HG02981 (cell line): ENCODE data around the gene SBF2.

Experiments used
- ATAC-seq: cut with Tn5 transposase; IDR thresholded peaks from one replicate; pipeline ENCODE4 v1.9.1; 2021; ENCODE audit warnings: mild to moderate bottlenecking, moderate library complexity; ENCODE audit not compliant: unreplicated experiment

The SBF2 gene

GRCh38 chr11:9789910-9790309 lies 504.1 kb downstream of the SBF2 start:
- ATAC-seq: no peak

GRCh38 chr11:9787981-9788521 lies 506.0 kb downstream of the SBF2 start:
- ATAC-seq: no peak

- no peak for ATAC-seq
Measured at GRCh38 chr11:9787260-9787659, 506.8 kb downstream of the SBF2 start.

GRCh38 chr11:9784602-9785315 lies 509.3 kb downstream of the SBF2 start:
- ATAC-seq: no peak

GRCh38 chr11:9783986-9784385 lies 510.0 kb downstream of the SBF2 start:
- no peak for ATAC-seq

- no peak for ATAC-seq
Measured at GRCh38 chr11:9780929-9781328, 513.1 kb downstream of the SBF2 start.

GRCh38 chr11:9777525-9777924 lies 516.5 kb downstream of the SBF2 start:
- no peak for ATAC-seq

GRCh38 chr11:9777066-9777465 lies 517.0 kb downstream of the SBF2 start:
- ATAC-seq: no peak

- no peak for ATAC-seq
Measured at GRCh38 chr11:9776203-9776602, 517.8 kb downstream of the SBF2 start.

- no peak for ATAC-seq
Measured at GRCh38 chr11:9775398-9775779, 518.6 kb downstream of the SBF2 start.

GRCh38 chr11:9774591-9775397 lies 519.2 kb downstream of the SBF2 start:
- no peak for ATAC-seq

GRCh38 chr11:9774109-9774508 lies 519.9 kb downstream of the SBF2 start:
- no peak for ATAC-seq

- ATAC-seq: no peak
Measured at GRCh38 chr11:9773524-9773923, 520.5 kb downstream of the SBF2 start.

- no peak for ATAC-seq
Measured at GRCh38 chr11:9772218-9772617, 521.8 kb downstream of the SBF2 start.

GRCh38 chr11:9771071-9771511 lies 522.9 kb downstream of the SBF2 start:
- no peak for ATAC-seq

- no peak for ATAC-seq
Measured at GRCh38 chr11:9769621-9770020, 524.4 kb downstream of the SBF2 start.

GRCh38 chr11:9765320-9766101 lies 528.5 kb downstream of the SBF2 start:
- no peak for ATAC-seq

- ATAC-seq: no peak
Measured at GRCh38 chr11:9763301-9763700, 530.7 kb downstream of the SBF2 start.

GRCh38 chr11:9762531-9762930 lies 531.5 kb downstream of the SBF2 start:
- no peak for ATAC-seq

- no peak for ATAC-seq
Measured at GRCh38 chr11:9761441-9761945, 532.5 kb downstream of the SBF2 start.

- ATAC-seq: no peak
Measured at GRCh38 chr11:9760193-9760575, 533.8 kb downstream of the SBF2 start.
